Activated CD8-positive, alpha-beta memory T cell treated with anti-CD3 and anti-CD28 coated beads, Interleukin-2, amount 50 U/mL, for 1 hour (primary cell): Measurements from ENCODE around the gene TAPT1.

Source experiments
- DNase-seq: peaks from one replicate; pipeline ENCODE4 v3.0.0-alpha.2; 2020; ENCODE audit errors: extremely low read depth

The TAPT1 gene

DNA sequence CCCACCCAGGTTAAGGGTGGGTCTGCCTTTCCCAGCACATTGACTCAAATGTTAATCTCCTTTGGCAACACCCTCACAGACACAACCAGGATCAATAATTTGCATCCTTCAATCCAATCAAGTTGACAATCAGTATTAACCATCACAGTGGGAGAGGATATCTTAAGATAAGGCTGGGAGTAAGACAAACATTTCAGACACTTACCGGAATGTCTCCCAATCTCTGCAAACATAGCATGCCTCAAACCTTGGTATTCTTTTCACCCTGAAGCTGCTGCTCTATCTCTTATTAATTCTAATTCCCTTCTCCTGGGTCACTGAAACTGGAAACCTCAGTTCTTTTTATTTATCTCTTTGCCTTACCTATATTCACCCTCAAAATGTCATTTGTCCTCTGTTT, 19.0 kb upstream of the TAPT1 start:
- no peak for DNase-seq

DNA sequence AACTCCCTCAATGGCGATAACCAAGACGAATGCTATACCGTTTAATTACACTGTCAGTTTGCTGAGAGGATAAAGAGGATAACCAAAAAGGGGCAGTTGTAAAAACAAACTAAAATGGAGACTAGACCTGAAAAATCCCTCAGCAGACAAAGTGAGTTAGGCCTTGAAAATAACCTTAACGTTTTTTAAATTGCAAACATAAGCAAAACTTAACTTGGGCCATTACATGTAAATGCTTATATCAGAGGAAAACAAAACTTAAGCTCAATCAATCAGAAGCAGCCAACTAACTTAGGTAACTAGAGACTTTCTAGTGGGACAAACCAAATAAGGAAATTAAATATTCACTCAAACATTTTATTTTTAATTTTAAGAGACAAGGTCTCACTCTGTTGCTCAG, 17.0 kb upstream of the TAPT1 start:
- DNase-seq: no peak

DNA sequence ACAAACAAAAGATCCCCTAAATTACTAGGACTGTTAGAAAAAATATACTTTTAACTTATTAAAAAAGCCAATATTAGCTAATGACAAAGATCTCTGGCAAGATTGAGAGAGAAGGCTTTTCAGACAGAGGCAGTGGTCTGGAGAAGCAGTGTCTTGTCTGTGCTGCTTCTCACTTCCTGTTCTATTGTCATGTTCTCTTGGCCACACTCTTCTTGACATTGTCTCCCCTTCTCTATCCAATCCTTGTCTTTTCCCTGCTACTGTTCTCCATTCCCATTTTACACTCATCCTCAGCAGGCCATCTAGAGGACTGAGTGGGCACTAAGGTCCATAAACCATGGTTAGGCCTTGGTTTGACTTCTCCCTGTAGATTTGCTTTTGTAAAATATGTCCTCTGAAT, 14.0 kb upstream of the TAPT1 start:
- no peak for DNase-seq

DNA sequence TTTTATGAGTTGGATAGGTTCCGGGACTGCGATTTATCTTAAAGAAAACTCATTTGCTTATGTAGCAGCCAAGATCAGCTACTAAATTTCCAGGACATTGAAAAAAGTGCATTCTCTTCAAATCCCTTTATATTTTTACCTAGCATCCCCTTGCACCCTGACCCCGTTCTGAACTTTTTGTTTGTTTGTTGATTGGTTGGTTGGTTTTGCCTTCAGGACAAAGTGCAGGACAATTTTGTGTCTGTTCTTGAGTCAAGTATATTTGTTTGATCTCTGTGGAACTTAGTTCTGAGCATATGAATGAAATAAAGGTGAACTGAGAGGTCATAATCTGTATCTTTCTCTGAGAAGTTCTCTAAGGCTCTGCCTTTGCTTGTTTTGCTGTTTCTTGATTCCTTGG, 12.8 kb upstream of the TAPT1 start:
- DNase-seq: no peak

DNA sequence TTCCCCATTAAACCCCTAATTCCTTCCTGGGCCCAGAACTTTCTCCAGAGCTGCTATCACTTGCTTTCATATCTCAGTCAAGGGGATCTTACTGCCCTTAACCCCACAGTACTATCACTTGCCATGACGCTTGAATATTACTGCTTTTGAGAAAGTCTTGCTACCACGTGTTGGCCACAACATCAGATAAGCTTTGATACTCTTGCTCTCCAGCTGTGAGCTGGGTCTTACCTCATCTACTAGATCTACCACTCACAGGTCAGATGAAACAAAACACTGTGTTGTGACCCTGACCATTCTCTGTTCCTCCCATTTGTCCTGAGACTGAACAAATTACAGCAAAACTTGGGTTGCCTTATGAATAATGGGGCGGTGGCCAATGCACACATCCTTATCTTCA, 12.1 kb upstream of the TAPT1 start:
- no peak for DNase-seq

DNA sequence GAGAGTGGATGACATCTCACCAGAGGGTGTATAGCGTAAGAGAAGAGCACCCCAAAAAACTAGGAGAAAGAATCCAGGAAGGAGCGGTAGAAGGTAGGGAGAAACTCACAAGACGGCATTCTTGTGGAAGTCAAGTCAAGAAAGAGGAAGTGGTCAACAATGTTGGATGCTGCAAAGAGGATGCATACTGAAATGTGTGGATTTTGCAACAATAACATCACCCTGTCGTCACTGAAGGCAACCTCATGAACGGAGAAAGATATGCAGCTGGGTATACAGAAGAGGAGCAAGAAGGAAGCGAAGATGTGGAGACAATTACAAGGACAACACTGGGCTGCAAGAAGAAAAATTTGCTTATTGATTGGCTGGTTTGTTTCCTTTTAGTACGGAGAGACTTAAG, 11.4 kb upstream of the TAPT1 start:
- no peak for DNase-seq

DNA sequence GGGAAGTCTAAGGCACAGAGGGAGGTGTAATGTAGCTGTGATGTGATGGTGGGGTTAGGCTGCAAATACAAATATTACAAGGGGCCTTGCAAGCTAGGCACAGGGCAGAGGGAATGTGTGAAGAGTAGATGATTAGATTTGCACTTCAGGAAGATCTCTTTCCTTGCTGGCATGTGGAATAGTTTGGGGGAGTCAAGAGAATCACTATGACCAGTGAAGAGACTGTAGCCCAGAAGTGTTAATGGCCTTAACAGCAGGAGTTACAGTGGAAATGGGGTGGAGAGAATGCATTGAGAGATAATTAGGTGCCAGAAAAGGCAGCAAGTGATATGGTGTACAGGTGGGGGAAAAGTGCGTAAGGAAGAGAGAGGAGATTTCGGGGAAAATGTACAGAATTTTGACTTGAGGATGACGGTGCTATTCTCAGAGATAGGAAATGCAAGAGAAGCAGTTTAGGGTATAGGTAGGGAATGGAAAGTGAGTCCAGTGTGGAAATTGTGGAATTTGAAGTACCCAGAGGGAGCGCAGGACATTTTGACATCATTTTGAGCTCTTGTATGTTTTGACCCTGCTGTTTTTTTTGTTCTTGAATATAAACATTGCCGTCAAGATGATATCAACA, 10.2 kb upstream of the TAPT1 start:
- DNase-seq: no peak

DNA sequence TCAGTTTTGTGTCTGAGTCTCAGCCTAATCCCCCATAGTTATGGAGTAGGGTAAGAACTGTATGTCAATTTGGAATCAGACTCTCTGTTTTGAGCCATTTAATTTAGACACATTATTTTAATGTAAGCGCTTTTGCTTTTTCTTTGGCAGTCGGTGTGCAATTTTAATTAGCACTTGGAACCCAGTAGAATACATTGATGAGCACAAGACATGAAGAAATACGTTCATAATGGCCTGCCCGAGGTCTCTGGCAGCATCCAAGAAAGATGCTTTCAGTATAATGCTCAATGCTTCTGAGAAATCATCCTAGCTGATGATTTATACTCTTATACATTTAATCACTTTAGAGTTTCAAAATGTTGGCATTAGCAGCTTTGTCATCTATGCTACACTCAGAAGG, 8.9 kb upstream of the TAPT1 start:
- no peak for DNase-seq

DNA sequence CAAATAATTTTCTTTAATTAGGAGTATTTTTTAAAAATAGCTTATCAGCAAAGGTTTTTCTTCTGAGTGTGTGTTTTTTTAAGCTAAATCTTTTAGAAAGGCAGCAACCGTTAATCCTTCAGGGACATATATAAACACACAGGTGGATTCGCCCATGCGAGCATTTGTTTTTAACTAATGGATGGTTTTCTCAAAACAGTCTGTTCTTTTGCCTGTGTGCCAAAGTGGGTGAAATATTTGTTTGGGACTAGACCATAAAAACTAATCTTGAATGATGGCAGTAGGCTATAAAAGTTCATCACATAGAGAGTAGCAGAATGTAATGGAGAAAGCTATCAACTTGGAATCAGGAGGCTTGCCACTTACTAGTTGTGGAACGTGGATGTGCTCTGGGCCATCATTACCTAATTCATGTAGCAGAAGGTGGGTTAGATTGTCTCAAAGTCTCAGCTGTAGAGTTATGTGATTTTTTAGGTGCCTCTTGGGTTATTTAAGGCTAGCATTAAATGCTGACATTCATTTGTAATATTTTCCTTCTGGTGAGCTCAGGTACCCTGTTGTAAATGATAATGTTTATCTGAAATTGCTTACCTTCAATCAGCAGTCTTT, 7.4 kb upstream of the TAPT1 start:
- no peak for DNase-seq

DNA sequence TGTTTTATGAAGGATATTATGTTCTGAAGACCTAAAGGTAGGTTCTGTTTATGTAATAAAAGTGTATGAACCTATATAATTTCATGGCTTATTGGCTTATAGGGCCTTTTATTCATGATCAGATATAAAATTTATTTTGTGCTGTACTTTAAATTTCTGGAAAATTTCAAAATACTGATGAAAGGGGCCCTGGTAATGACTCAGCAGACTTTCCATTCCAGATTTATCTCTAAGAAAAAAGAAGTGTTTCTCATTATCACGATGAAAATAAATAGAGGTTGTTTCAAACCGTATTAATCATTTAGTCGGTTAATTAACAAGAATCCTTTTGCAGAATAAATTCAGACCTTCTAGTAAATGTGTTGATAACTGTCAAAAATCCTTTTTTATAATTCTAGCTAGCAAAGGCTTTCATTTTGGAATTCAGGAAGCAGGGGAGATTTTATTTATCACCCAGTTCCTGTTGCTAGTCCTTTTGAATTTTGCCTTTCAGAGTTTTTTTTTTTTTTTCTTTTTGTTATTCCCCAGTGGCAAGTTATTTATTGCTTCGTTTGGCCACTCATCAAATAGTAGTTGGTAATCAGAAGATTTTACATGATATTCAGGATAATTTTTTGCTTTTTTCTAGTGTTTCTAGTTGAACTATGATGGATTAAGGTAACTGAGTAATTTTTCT, 5.4 kb upstream of the TAPT1 start:
- no peak for DNase-seq

DNA sequence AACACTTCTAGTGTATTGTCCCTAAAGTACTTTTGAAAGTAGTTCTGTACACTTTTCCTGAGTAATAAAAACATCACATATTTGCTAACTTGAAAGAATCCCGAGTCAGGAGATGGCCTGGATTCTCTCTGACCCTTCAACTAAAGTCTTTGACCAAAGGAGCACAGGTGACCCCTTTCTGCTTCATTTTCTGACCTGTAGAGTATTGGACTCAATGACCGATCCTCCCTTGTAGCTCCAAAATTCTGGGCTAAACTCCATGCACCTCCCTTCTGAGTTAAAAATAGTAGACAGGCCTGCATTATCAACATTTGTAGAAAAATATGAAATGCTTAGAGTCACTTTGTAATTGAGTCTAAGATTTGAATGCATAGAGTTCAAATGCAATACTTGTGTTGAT, 4.0 kb upstream of the TAPT1 start:
- no peak for DNase-seq

DNA sequence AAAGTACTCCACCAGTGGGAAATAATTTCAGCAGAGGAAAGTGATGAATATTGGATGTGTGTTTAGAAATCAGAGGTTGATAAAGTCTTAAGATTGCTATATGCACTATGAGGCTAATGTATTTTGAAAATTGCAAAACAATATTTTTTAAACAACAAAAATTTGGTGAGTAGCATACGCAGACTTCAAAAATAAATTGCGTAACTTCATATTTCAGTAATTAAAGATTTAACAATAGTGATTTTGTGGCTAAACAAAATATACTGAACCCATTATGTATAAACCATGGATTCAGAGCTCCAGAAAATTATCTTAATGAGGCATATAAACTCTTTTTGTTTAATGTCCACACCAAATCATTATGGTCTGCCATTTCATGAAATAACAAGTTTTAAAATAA, 3.3 kb upstream of the TAPT1 start:
- DNase-seq: no peak

DNA sequence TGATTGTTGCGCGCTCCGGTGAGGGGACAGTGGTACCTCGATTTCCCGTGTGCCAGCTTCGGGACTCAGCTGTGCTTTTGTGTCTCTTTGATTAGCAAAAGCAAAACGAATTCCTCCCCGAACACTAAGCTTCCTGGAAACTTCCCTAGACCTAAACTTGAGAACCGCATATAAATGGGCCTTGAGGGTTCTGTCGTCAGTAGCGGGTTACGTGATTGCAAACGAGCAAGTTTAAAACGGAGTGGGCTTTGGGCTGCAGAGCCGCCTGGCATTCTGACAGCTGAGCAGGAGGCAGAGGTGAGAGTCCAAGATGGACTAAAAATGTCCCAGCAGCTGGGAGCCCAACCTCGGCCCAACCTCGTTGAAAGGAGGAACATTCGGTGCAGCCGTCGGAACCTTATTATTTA, 1.2 kb upstream of the TAPT1 start:
- DNase-seq: no peak

DNA sequence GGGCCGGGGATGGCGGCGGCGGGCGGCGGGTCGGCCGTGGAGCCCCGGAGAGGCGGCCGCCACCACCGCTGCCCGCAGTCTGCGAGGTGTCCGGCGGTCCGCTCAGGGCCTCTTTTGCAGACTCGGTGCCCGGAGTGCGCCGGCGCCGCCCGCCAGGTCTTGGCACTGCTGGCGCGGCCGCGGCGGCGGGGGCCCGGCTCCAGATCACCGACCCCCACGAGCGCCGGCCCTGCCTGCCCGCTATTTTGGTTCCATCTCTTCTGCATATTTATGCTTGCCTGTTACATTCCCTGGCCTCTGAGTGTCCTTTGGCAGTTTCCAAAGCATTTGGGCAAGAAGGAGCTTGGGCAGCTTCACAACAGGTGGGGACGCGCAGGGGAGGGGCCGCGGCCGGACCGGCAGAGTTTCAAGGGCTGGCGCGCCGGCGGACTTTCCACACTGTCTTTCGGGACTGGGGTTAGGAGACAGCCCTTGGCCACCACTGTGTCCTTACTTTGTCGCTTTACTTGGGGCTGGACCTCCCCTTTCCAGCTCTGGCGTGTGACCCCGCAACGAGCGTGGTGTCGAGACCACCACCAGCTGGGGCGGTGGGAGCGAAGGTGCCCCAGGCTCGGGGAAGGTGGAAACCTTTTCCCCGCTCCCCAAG, 668 bp upstream of the TAPT1 start:
- no peak for DNase-seq

DNA sequence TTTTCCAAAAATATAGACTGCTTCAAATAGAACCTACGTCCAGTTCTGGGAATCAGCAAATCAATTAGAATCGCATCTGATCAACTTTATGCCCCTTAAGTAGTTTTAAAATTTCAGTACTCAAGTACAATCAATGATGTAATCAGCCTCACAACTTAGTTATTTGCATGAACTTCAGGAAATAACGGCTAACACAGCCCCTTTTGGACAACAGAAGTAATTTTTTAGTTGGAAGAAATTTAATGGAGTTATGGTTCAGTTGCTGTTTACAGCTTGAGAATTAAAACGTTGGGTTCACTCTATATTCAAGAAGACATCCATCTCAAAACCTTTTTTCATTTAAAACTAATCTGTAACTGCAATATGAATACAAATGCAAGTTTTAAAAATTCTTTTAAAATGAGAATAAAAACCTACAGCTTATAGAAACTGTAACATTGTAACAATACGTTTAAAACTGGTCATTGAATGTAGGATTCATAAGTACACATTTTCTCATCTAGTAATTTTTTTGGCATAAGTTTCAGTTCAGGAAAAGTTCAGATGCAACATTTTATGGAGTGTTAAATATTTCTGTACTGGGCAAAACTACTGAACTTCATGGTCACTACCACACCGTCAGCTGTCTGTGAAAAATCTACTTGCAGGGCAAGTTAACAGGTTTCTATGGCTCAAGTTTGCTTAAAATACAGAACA, 956 bp downstream of the TAPT1 start:
- no peak for DNase-seq

DNA sequence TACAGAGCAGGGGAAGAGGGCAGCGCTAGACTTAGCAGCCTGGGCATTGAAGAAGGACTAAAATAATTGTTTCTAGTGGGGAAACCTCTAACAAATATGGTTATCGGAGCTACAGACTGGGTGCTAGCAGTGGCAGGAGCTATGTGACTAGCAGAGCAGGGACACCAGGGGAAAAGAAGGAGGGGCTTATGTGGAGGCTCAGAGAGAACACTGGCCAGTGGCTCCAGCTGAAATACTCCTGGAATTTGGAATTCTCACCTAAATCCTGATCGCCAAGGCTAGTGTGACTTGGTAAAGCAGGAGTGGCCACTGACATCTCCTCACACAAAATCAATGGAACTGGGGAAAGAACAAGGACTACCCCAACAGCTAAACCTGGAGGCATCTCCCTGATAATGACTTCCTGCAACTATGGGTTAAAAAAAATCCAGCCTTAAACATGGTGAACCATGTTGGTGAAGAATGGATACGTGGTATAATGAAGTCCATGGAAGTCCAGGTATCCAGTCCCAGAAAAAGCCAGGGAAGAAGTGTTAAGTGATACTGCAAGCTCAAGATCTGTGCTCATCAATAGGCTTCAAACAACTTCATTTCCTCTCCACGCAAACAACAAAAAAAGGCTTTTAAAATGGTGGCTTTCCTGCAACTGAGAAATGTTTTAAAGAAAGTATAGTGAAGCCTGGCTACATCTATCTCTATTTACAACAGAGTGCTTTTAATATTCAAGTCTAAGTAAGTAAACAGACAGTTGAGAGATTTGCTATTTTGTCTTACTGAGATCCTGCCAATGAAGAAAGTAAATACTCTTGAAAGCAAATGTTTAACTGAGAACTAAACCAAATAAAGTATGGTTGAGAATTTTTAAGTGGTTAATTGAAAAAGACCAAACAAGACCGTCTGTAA, 1.8 kb downstream of the TAPT1 start:
- DNase-seq: no peak

DNA sequence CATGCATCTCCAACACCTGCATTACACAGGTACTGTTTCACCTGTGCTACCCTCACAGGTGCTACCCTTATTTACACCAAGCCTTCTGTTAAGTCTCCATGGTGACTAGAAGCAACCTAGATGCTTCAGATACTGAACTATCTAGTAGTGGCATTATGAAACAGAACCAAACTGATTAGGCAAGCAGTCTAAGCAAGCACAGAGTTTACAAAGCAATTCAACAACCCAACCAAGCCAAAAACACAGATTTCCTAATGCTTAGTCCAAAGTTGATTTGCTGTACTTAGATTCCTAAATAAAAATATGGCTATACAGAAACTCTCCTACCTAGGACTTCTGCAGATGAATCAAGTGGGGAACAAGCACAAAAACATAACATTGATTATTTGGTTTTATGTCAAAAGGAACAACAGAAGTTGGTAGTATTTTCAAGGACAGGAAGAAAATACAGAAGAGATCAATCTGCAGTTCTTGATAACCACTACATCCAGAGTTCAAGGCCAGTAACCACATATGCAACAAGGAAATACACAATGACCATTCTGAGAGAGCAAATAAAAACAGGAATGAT, 3.2 kb downstream of the TAPT1 start:
- no peak for DNase-seq

DNA sequence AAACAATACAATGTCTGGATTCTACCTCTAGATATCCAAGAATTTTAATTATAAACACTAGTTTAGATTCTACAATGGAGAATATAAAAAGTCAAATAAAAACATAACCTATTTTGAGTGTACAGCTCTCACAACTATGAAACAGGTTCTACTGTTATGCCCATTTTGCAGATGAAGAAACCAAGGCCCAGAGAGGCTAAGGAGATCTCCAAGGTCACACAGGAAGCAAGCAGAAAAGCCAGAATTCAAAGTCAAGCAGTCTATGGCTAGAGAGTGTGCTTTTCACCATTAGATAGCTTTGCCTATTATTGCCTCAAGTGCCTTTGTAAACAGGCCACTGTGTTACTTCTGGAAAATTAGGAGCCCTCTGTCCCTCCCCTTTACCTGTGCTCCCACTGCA, 7.3 kb downstream of the TAPT1 start:
- no peak for DNase-seq

DNA sequence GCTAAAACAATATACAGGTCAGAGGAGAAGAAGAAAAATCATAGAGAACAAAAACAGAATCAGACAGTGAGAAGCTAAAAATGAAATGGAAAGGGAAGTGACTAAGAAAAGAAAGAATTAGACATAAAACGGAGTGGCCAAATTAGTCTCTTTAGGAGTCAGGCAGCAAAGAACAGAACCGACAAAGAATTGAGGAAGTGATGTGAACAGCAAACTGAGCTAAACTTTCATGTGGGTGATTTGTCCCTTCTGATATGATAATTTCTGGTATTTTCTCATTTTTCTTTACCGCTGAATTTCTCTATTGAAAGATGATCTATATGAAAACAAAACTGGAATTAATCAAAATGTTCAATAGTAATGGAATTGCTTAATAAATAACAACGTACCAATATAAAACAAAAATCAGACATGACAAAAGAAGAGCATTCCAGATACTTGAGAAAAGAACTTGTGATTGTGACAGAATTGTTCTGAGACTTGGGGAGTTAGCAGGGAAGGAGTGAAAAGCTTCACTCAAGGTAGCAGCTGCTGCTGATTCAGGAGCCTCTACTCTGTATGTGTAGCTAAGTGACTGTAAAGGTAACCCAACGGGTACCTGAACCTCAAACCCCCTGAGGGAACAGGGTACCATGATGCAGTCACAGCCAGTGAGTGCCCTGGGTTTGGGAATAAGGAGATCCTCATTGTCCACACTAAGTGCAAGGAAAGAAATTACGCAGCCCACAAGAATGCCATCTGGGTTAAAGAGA, 8.8 kb downstream of the TAPT1 start:
- no peak for DNase-seq

DNA sequence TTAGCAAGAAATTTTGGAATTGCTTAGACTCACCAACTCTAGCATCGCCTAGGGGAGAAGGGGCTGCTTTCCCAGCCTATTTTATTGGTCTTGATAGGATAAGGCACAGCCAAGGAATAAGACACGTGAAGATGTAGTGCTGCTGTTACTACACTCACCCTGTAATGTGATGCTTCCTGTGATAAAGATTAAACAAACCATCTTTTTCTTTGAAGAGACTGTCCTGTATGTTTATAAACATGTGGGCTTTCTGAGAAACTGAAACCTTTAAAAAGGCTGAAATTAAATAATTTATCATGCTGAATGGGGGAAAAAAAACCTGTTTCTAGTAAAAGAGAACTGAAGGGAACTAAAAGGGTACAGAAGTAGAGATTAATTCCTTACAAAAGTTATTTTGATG, 13.2 kb downstream of the TAPT1 start:
- no peak for DNase-seq
